Activated CD4-positive, alpha-beta T cell treated with anti-CD3 and anti-CD28 coated beads, Interleukin-2, amount 50 U/mL, for 16 hours (primary cell): Measurements from ENCODE around the gene IFITM10.
A peak's percentile ranks its signal among the peaks of the same experiment; 100 is the strongest.
"Not testable (repeated sequence)": the region's sequence is repeated elsewhere in the genome, so short reads cannot be mapped to it uniquely, and the experiment has no call there.

ENCODE experiments used
- DNase-seq: peaks from one replicate; pipeline ENCODE4 v3.0.0-alpha.2; 2020

Gene IFITM10

DNA sequence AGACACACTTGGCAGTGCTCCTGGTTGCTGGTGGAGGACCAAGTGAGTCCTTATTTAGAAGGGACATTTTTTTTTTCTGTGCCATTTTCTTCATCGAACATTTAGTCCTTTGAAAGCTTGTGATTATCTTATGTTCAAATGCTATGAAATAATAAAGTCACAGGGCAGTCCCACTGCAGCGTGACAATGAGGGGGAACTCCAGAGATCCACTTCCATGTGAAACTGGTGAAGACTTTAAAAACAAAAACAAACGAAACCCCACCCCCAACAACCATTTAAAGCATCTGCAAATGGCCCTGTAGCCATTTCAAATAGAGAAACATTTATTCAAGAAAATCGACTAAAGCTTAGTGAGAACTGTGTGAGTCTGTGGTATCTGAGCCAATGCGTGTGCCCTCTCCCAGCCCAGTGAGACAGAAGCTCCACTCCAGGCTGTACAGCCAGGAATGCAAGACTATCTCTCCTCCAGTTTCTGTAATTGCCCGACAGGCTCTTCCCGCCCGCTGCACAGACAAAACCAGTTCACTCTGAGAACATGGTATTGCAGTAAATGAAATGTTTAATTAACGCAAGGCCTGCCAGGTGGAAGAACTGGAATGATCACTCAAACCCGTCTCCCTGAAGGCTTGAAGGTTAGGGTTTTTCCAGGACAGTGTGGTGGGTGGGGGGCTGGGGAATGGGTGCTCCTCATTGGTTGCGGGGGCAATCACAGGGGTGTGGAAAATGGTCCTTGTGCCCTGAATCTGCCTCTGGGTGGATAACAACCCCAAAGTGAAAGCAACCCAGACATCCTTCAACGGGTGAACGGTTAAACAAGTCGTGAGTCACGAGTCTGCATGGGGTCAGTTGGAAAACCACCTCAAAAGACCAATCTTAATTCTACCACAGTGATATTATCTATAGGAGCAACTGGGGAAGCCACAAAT is 45.0 kb downstream of the IFITM10 start:
- peak; percentile 56 for DNase-seq

DNA sequence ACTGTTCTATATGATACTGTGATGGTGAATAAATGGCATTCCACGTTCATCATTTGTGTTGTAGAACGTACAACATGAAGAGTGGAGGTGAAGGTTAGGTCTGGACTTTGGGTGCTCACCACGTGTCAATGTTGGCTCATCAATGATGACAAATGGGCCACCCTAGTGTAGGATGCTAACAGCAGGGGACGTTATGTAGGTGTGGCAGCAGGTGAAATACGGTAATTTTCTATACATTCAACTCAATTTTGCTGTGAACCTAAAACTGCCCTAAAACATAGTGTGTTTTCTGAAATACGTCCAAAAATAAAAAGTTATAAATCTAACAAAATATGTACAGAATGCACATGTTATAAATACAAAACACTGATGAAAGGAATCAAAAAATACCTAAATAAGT is 47.2 kb downstream of the IFITM10 start:
- no peak for DNase-seq

DNA sequence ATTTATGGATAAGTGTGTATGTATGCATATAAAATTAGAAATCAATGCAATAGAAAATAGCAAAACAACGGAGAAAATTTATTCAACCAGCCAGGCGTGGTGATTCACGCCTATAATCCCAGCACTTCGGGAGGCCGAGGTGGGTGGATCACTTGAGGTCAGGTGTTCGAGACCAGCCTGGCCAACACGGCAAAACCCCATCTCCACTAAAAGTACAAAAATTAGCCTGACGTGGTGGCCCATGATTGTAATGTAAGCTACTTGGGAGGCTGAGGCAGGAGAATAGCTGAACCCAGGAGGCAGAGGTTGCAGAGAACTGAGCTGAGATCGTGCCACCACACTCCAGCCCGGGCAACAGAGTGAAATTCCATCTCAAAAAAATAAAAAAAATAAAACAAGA is 47.9 kb downstream of the IFITM10 start:
- no peak for DNase-seq

GRCh38 chr11:1701091-1701807 is 49.1 kb downstream of the IFITM10 start:
- DNase-seq: no peak

- DNase-seq: no peak
Measured at GRCh38 chr11:1699771-1700170, 50.6 kb downstream of the IFITM10 start.

GRCh38 chr11:1696608-1697570 is 53.5 kb downstream of the IFITM10 start, which contains the start of gene KRTAP5-6:
KRTAP5-6 (plus strand) TSS chr11:1697195; CDS start chr11:1697246, 51 bp downstream.
- no peak for DNase-seq

- no peak for DNase-seq
Measured at GRCh38 chr11:1695548-1696108, 54.8 kb downstream of the IFITM10 start.

- no peak for DNase-seq
Measured at GRCh38 chr11:1694846-1695547, 55.4 kb downstream of the IFITM10 start.

DNA sequence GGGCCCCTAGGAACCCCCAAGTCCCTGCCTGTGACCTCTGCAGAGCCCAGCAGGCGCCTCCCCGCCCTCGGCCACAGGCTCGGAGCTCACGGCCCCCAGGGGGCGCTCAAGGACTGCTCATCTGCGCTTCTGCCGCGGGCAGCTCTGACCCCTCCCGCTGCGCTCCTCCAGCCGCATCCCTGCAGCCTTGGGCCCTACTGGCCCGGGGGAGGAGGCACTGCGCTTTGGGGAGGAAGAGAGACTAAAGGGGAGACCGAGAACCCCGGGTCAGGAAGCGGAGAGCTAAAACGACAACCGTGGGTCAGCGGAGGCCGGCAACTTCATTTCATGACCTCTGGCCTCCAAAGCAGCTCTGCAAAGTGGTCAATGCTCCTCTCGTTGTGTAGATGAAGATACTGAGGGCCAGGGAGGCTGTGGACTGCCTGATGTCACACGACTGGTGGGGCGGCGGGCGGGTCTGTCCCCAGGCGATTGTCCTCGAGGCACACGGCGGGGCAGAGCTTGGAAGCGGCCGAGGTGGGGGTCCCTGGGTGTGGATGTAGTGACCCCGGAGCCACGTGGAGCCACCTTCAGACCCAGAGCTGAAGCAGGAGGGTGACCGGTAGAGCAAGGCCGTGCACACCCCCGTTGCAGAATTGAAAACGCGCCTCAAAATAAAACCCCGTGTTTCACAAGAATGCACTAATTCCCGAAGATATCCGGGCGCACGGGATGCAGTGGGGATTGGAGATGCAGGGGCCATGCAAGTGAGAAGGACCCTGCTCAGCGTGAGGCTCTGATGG is 56.1 kb downstream of the IFITM10 start:
- peak; percentile 85 for DNase-seq

DNA sequence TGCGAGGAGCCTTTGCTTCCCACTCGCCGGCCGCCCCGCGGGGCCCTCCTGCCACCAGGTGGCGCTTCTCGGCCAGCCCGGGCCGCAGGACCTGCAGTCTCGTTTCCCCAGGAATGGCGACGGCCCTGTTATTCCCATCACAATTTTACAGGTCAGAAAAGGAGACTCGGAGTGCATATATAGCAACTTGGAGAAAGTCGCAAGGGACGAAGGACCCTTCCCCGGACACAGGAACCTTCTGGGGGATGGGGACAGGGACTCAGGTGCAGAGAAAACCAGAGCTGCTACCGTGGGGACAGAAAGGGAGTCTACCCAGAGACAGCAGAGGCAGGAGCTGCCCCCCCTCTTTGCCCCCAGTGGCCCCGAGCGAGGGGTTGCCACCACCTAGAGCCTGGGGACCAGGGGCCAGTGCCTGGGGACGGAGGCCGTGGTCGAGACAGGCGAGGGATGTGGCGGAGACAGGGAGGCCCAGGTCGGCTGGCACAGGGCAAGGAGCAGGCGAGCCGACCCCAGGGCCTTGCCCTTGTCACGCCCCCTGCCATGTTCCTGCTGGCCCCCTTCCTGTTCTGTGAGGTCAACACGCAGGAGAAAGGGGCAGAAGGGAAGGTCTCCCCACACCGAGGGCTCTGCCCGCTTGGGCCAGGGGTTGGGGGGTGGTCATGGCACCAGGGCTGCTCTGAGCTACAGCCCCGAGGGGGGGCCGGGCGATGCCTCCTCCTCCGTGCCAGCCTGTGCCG is 56.9 kb downstream of the IFITM10 start:
- peak; percentile 75 for DNase-seq

DNA sequence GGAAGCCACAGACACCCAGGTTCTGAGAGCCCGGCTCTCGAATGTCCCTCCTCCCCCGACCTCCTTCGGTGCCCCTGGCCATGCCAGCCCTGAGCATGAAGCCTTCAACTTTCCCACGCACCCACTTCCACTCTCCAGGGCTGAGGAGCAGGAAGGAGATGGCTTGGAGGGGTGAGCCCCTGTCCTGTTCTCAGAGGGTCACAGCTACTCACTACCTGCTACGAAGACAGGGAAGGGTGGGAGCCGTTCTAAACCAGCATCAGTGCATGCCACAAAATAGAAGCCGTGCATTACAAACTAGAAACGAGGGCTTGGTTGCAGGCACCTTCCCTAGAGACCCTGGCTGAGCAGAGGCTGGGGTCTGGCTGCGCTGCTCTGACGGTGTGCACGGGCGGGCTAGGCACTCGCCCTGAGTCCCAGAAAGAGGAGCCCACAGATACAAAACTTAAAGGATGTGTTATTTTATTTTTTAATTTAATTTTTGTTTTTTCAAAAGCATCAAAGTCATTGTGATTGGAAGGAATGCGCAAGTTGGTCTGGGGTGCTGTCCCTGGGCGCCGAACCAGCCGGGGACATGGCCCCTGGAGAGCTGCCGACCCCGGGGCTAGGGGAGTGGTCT is 57.6 kb downstream of the IFITM10 start:
- DNase-seq: no peak

DNA sequence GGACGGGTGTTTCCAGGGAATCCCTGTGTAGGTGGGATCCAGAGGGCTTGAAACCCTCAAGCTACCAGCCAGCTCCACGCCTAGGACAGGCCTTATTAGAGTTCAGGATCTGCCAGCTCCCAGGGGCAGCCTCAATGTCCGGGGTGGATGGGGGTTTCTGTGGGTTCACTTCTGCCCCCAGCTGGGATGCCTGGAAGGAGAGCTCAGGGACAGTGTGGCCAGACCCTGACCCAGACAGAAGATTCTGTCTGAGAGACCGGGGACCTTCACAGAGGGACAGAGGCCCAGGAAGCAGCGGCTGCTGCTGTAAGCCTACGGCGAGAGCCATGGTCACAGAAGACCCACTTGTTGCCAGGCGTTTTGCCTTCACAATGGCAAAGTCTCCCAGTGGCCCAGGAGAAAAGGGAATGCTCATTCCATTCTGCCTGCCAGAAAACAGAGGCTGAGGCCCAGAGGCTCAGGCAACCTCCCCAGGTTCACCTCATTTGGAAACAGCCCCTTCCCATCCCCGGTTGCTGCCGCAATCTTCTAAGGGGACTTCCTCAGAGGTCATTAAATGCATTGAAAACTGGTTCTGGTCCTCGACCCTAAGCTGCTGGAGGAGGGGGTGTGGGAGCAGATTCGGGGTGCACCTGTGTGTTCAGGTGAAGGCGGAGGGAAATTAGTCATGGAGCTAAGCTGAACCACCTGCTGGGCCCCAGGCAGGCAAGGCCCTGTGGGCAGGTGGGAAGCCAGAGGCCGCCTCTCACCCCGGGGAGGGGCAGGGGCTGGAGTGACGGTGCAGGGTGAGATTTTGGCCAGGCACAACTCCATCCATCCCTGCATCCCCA is 58.3 kb downstream of the IFITM10 start:
- DNase-seq: no peak

DNA sequence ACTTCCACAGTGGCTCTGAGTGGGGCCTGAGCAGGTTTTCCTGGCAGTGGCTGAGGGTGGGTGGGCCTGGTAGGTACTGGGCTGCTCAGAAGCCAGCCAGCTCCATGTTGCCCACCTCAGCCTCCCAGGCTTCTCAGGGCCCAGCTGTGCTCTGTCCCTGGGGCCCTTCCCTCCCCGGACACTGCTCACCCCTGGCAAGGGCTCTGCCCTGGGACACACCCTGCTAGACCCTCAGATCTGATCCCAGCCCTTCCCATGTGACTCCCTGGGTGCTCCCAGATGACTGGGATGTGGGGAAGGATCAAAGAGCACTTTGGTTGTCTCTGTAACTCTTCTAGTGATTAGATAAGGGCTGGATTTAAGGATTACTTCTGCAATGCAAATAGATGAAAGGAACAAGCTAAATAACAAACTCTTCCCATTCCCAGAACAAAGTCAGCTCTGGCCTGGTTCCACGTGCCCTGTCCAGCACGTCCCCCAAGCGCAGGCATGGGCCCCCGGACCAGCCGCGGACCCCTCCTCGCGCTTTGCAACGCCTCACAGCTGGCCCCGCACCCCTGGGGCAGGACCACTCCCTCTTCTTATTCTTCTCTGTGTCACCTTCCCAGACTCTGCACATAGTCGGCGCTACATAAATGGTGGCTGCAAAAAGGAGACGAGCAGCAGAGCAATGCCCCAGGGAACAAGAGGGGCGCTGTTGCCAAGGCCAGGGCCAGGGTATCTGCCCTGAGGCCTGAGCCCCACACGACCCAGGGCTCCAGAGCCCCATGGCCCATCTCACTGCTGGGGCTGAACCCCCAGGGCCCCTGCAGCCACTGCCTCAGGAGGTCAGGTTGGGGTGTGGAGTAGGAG is 59.1 kb downstream of the IFITM10 start:
- no peak for DNase-seq

GRCh38 chr11:1690167-1691025 is 60.0 kb downstream of the IFITM10 start:
- DNase-seq: no peak

DNA sequence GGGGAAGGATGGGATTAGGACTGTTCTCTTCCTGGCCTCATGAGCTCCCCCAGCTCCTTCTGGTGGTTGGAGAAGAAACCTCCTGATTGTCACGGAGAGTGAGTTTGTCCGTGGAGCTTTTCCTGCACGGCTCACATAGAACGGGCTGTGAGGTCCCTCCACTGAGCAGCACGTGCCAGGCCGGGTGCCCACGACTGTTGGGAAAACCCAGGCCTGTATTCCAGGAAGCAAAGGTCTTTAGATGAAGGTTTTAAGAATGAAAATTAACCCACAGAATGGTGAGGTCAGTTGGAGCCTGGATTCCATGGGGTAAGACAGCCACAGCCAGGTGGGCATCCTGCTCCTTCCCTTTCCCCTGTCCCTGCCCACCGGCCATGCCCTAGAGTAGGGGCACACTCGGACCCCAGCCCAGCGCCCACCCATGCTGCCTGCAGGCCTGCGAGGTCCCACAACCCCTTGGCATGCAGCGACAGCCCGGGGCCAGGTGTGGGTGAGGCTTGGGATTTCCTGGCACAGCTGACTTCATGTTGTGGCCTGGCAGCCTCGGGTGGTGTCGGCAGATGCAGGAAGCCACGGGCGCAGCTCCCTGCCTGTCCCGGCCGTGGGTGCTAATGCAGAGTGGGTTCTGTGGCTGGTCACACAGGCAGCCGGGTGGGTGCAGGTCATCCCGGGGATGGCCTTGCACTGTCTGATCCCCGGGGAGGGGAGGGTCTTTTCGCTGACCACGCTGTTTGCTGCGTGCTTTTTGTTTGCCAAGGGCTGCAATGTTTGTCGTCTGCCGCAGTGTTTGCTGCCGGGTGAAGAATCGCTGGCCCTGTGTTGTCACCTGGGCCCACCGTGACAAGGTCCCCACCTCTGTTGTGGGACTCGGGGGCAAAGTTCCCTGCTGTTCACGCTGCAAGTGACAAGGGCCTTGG is 60.9 kb downstream of the IFITM10 start:
- not testable (repeated sequence) for DNase-seq
